Measurements from ENCODE around the gene HOXC5.

- no peak for TF ChIP-seq CTCF (IDR thresholded peaks at IDR 0.05)
- no peak for TF ChIP-seq POLR2A (IDR thresholded peaks at IDR 0.05)
Observed at GRCh38 chr12:53997204-53998109, 35.4 kb upstream of the HOXC5 start.
